ENCODE results near the gene SIDT2. TPM values are rescaled to one million over a fixed set of nuclear protein-coding genes. Genes with fewer than 3 reads are reported as not detected.

Gene SIDT2
- total and polyA plus RNA-seq, 2 of the 8 experiments (the other 6 are each of a cell fraction or from before 2014, with no cell fraction given): 18.5 to 21.1 TPM

DNA sequence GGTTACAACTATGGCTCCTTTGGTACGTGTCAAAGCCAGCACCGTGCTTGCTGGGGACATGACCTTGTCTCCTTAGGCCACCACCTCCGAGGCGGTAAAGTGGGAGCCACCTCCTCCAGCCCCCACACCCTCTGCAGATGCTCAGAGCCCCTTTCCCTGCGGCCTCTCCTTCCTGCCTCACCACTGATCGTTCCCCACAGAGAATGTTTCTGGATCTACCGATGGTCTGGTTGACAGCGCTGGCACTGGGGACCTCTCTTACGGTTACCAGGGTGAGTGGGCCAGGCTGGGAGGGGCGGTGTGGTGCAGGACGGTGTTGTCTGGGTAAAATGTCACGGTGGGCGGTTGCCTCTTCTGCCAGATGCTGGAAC is 8.9 kb downstream of the SIDT2 start (continued):
- TF ChIP-seq, protein P1, sequence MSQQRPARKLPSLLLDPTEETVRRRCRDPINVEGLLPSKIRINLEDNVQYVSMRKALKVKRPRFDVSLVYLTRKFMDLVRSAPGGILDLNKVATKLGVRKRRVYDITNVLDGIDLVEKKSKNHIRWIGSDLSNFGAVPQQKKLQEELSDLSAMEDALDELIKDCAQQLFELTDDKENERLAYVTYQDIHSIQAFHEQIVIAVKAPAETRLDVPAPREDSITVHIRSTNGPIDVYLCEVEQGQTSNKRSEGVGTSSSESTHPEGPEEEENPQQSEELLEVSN (IDR thresholded peaks at IDR 0.05): no peak
- TF ChIP-seq RBBP5 (IDR thresholded peaks at IDR 0.05; ENCODE audit: borderline replicate concordance, low read depth, low read length): no peak
- no peak for TF ChIP-seq TEAD4 (IDR thresholded peaks at IDR 0.05; ENCODE audit: low read depth, low read length)
- no peak for TF ChIP-seq KDM1A (IDR thresholded peaks at IDR 0.05; ENCODE audit: borderline replicate concordance, low read length)

All from H1 (cell line).